A549 (cell line): ENCODE data around the gene TBC1D10B. TPM values are rescaled to one million over a fixed set of nuclear protein-coding genes. Genes with fewer than 3 reads are reported as not detected.
"Not testable (repeated sequence)": the region's sequence is repeated elsewhere in the genome, so short reads cannot be mapped to it uniquely, and the experiment has no call there.

Experiments used
- ATAC-seq, 2 experiments: fragments of 200-7000 bp in 1 of 2; fragments of >200 bp in 1 of 2; cut with Nextera tagmentation in 1 of 2; cut with Tn5 transposase in 1 of 2; 3 replicates each; pipeline versions ENCODE4 v1.8.0 to v1.9.1; 2018 to 2020; ENCODE audit warnings: mild to moderate bottlenecking in 1 of 2, moderate library complexity in 1 of 2
- CTCF ChIA-PET: fragments of 300-600 bp; sonication (Branson Sonifier 250); formaldehyde crosslinking; extraction: SDS; loops from one replicate; lab custom pipeline; 2021; ENCODE audit warnings: antibody characterized with exemption, inconsistent platforms; lab: Yijun Ruan, JAX
- POLR2A ChIA-PET: fragments of 350-600 bp; formaldehyde crosslinking; extraction: SDS; loops from one replicate; lab custom pipeline; 2021; ENCODE audit warnings: antibody characterized with exemption, inconsistent platforms; lab: Yijun Ruan, JAX
- DNase-seq, 2 experiments: peaks; one replicate each; pipeline versions ENCODE4 v3.0.0 to v3.0.0-alpha.2; 2011 to 2016; ENCODE audit warnings: low read depth in 1 of 2, low spot score in 1 of 2
- FAIRE-seq: peaks from 2 replicates; lab custom pipeline; 2011; peaks lifted over from hg19 to GRCh38; lab: Jason Lieb, UNC
- H3K27ac ChIP-seq, 2 experiments: fragments of >200 bp; sonication (Bioruptor Twin); formaldehyde crosslinking; 3 replicates each; pipeline ENCODE4 v1.5.1; 2016 to 2017
- H3K4me1 ChIP-seq: fragments of >200 bp; sonication (Bioruptor Twin); formaldehyde crosslinking; 3 replicates; pipeline ENCODE4 v1.6.1; 2016
- H3K4me2 ChIP-seq: fragments of >200 bp; sonication (Bioruptor Twin); formaldehyde crosslinking; 3 replicates; pipeline ENCODE4 v1.6.1; 2016
- H3K4me3 ChIP-seq: fragments of >200 bp; sonication (Bioruptor Twin); formaldehyde crosslinking; 3 replicates; pipeline ENCODE4 v1.5.1; 2016
- H3K9me3 ChIP-seq: fragments of >200 bp; sonication (Bioruptor Twin); formaldehyde crosslinking; 3 replicates; pipeline ENCODE4 v1.6.1; 2016
- WGBS: methylation state at CpG from one replicate; pipeline ENCODE4 v1.1.6; 2017; ENCODE audit errors: missing lambda C conversion rate; 5-methylcytosine and 5-hydroxymethylcytosine counted together
- polyA plus RNA-seq, 4 experiments: library from polyadenylated mRNA; depleted of rRNA in 3 of 4; stranded (reverse); fragments of >200 nt; fragmentation: RNase III in 1 of 4; extraction: RNeasy Plus Mini Kit Qiagen cat#74134 plus additional on column Dnase treatment in 1 of 4; gene quantifications; 2 replicates in 3 of 4; 3 replicates in 1 of 4; pipeline ENCODE4 v1.2.3, GENCODE V29; 2011 to 2017
- small RNA-seq, 6 experiments: library from RNA; depleted of rRNA; stranded (forward); fragments of <200 nt; gene quantifications; one replicate each; pipeline ENCODE3, GENCODE V24; 2012

The TBC1D10B gene
- polyA plus RNA-seq, 2 of the 4 experiments (the other 2 are of a cell fraction): 10.9 to 23.2 TPM

DNA sequence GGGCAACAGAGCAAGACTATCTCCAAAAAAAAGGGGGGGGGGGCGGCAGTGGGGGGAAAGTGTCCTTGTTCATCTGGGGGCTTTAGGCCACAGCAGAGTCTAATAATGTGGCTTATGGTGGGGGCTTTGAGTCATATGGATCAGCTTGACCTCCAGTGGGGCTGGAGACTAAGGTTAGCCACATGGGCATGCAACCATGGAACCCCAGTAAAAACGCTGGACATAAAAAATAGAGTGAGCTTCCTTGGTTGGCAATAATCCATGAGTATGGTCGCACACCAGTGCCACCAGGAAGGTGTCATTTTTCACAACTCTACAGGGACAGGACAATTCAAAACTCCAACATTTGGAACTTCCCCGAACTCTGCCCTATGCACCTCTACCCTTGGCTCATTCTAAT lies 59.4 kb downstream of the TBC1D10B start:
- FAIRE-seq, H3K27ac ChIP-seq, DNase-seq, H3K4me3 ChIP-seq, CTCF ChIA-PET, ATAC-seq, H3K9me3 ChIP-seq, H3K4me2 ChIP-seq, H3K4me1 ChIP-seq, POLR2A ChIA-PET: not testable (repeated sequence)
- 100% methylated on average over 2 of the region's 4 CpGs for WGBS

DNA sequence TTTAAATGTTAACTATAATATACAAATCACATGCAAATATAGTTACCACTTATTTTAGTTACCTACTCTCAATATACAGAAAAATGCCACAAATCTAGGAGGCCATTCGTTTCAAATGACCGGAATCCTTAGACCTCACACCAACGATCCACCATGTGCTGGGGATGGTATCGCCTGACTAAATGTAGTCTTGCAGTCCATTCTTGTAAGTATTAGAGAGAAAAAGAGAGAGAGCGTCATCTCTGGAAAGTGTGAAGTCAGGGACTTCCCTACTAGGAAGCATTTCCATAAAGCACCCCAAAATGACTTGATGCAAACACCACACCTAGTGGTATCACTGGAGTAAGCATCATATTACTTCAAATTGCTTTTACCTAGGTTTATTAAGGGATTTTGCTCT lies 61.0 kb downstream of the TBC1D10B start:
- FAIRE-seq, H3K4me1 ChIP-seq, POLR2A ChIA-PET, H3K9me3 ChIP-seq, DNase-seq, ATAC-seq, H3K4me3 ChIP-seq, CTCF ChIA-PET, H3K4me2 ChIP-seq, H3K27ac ChIP-seq: not testable (repeated sequence)
- 93% methylated on average over 5 of the region's 5 CpGs for WGBS

Small RNA genes lying within 50 kb of the gene (small RNA-seq; reads per million reads assigned to genes)
- gene RF00406: 0 to 18.5 (median 3.0) reads per million in 6 experiments

Other genes with a start within 250 kb of the TBC1D10B start
- 26.1 and 27.2 TPM in 2 replicates for gene MAPK3, start 247.3 kb downstream of the TBC1D10B start, polyA plus RNA-seq (2011; rRNA removed)
- gene MAPK3, start 247.3 kb downstream of the TBC1D10B start, polyA plus RNA-seq (2017; fragmentation: RNase III; extraction: RNeasy Plus Mini Kit Qiagen cat#74134 plus additional on column Dnase treatment): 34.7 to 46.0 TPM (median 45.0 TPM) in 3 replicates
- 0.82 and 0.83 TPM in 2 replicates for gene CORO1A, start 186.9 kb downstream of the TBC1D10B start, polyA plus RNA-seq (2011; rRNA removed)
- 4.1 to 5.9 TPM (median 5.3 TPM) in 3 replicates for gene CORO1A, start 186.9 kb downstream of the TBC1D10B start, polyA plus RNA-seq (2017; fragmentation: RNase III; extraction: RNeasy Plus Mini Kit Qiagen cat#74134 plus additional on column Dnase treatment)
- 43.9 and 53.8 TPM in 2 replicates for gene BOLA2B, start 176.8 kb downstream of the TBC1D10B start, polyA plus RNA-seq (2011; rRNA removed)
- gene BOLA2B, start 176.8 kb downstream of the TBC1D10B start, polyA plus RNA-seq (2017; fragmentation: RNase III; extraction: RNeasy Plus Mini Kit Qiagen cat#74134 plus additional on column Dnase treatment): 236 to 258 TPM (median 244 TPM) in 3 replicates
- 3.5 and 17.5 TPM in 2 replicates for gene SLX1A, start 176.6 kb downstream of the TBC1D10B start, polyA plus RNA-seq (2011; rRNA removed)
- gene SLX1A, start 176.6 kb downstream of the TBC1D10B start, polyA plus RNA-seq (2017; fragmentation: RNase III; extraction: RNeasy Plus Mini Kit Qiagen cat#74134 plus additional on column Dnase treatment): 28.0 to 32.2 TPM (median 28.4 TPM) in 3 replicates
- 8.0 and 11.5 TPM in 2 replicates for gene SULT1A3, start 171.2 kb downstream of the TBC1D10B start, polyA plus RNA-seq (2011; rRNA removed)
- 7.9 to 8.8 TPM (median 8.3 TPM) in 3 replicates for gene SULT1A3, start 171.2 kb downstream of the TBC1D10B start, polyA plus RNA-seq (2017; fragmentation: RNase III; extraction: RNeasy Plus Mini Kit Qiagen cat#74134 plus additional on column Dnase treatment)
- gene NPIPB13, start 122.0 kb downstream of the TBC1D10B start, polyA plus RNA-seq (2011; rRNA removed): 0.98 and 1.7 TPM in 2 replicates
- 1.00 to 1.5 TPM (median 1.1 TPM) in 3 replicates for gene NPIPB13, start 122.0 kb downstream of the TBC1D10B start, polyA plus RNA-seq (2017; fragmentation: RNase III; extraction: RNeasy Plus Mini Kit Qiagen cat#74134 plus additional on column Dnase treatment)
- gene CD2BP2, start 15.2 kb downstream of the TBC1D10B start, polyA plus RNA-seq (2011; rRNA removed): 33.9 and 35.6 TPM in 2 replicates
- 48.5 to 54.5 TPM (median 54.0 TPM) in 3 replicates for gene CD2BP2, start 15.2 kb downstream of the TBC1D10B start, polyA plus RNA-seq (2017; fragmentation: RNase III; extraction: RNeasy Plus Mini Kit Qiagen cat#74134 plus additional on column Dnase treatment)
- gene MYL11, start 4.3 kb upstream of the TBC1D10B start, polyA plus RNA-seq (2011; rRNA removed): not detected in 2 replicates
- gene MYL11, start 4.3 kb upstream of the TBC1D10B start, polyA plus RNA-seq (2017; fragmentation: RNase III; extraction: RNeasy Plus Mini Kit Qiagen cat#74134 plus additional on column Dnase treatment): 0.46 to 0.70 TPM (median 0.55 TPM) in 3 replicates
- gene SEPTIN1, start 12.1 kb upstream of the TBC1D10B start, polyA plus RNA-seq (2011; rRNA removed): 0.13 and 0.17 TPM in 2 replicates
- 0.58 to 0.73 TPM (median 0.65 TPM) in 3 replicates for gene SEPTIN1, start 12.1 kb upstream of the TBC1D10B start, polyA plus RNA-seq (2017; fragmentation: RNase III; extraction: RNeasy Plus Mini Kit Qiagen cat#74134 plus additional on column Dnase treatment)
- gene ZNF48, start 24.9 kb upstream of the TBC1D10B start, polyA plus RNA-seq (2011; rRNA removed): 7.0 and 9.3 TPM in 2 replicates
- gene ZNF48, start 24.9 kb upstream of the TBC1D10B start, polyA plus RNA-seq (2017; fragmentation: RNase III; extraction: RNeasy Plus Mini Kit Qiagen cat#74134 plus additional on column Dnase treatment): 9.1 to 10.4 TPM (median 9.7 TPM) in 3 replicates
- gene ZNF771, start 37.1 kb upstream of the TBC1D10B start, polyA plus RNA-seq (2011; rRNA removed): 5.0 and 5.7 TPM in 2 replicates
- gene ZNF771, start 37.1 kb upstream of the TBC1D10B start, polyA plus RNA-seq (2017; fragmentation: RNase III; extraction: RNeasy Plus Mini Kit Qiagen cat#74134 plus additional on column Dnase treatment): 6.8 to 7.9 TPM (median 7.2 TPM) in 3 replicates
- gene DCTPP1, start 59.5 kb upstream of the TBC1D10B start, polyA plus RNA-seq (2011; rRNA removed): 105 and 122 TPM in 2 replicates
- gene DCTPP1, start 59.5 kb upstream of the TBC1D10B start, polyA plus RNA-seq (2017; fragmentation: RNase III; extraction: RNeasy Plus Mini Kit Qiagen cat#74134 plus additional on column Dnase treatment): 114 to 121 TPM (median 120 TPM) in 3 replicates
- gene SEPHS2, start 75.4 kb upstream of the TBC1D10B start, polyA plus RNA-seq (2011; rRNA removed): 61.5 and 72.6 TPM in 2 replicates
- gene SEPHS2, start 75.4 kb upstream of the TBC1D10B start, polyA plus RNA-seq (2017; fragmentation: RNase III; extraction: RNeasy Plus Mini Kit Qiagen cat#74134 plus additional on column Dnase treatment): 42.8 to 48.9 TPM (median 47.8 TPM) in 3 replicates
- 0.40 and 0.94 TPM in 2 replicates for gene ITGAL, start 102.2 kb upstream of the TBC1D10B start, polyA plus RNA-seq (2011; rRNA removed)
- gene ITGAL, start 102.2 kb upstream of the TBC1D10B start, polyA plus RNA-seq (2017; fragmentation: RNase III; extraction: RNeasy Plus Mini Kit Qiagen cat#74134 plus additional on column Dnase treatment): 0.08 to 0.51 TPM (median 0.17 TPM) in 3 replicates
- gene ZNF768, start 156.1 kb upstream of the TBC1D10B start, polyA plus RNA-seq (2011; rRNA removed): 17.0 and 21.3 TPM in 2 replicates
- 27.3 to 33.6 TPM (median 31.3 TPM) in 3 replicates for gene ZNF768, start 156.1 kb upstream of the TBC1D10B start, polyA plus RNA-seq (2017; fragmentation: RNase III; extraction: RNeasy Plus Mini Kit Qiagen cat#74134 plus additional on column Dnase treatment)
- gene ZNF747, start 164.4 kb upstream of the TBC1D10B start, polyA plus RNA-seq (2011; rRNA removed): 4.8 and 5.2 TPM in 2 replicates
- gene ZNF747, start 164.4 kb upstream of the TBC1D10B start, polyA plus RNA-seq (2017; fragmentation: RNase III; extraction: RNeasy Plus Mini Kit Qiagen cat#74134 plus additional on column Dnase treatment): 3.6 to 5.0 TPM (median 4.6 TPM) in 3 replicates
- gene ZNF764, start 187.9 kb upstream of the TBC1D10B start, polyA plus RNA-seq (2011; rRNA removed): 2.9 and 3.0 TPM in 2 replicates
- 3.5 to 4.0 TPM (median 4.0 TPM) in 3 replicates for gene ZNF764, start 187.9 kb upstream of the TBC1D10B start, polyA plus RNA-seq (2017; fragmentation: RNase III; extraction: RNeasy Plus Mini Kit Qiagen cat#74134 plus additional on column Dnase treatment)
- gene ZNF688, start 201.2 kb upstream of the TBC1D10B start, polyA plus RNA-seq (2011; rRNA removed): 4.8 and 6.7 TPM in 2 replicates
- gene ZNF688, start 201.2 kb upstream of the TBC1D10B start, polyA plus RNA-seq (2017; fragmentation: RNase III; extraction: RNeasy Plus Mini Kit Qiagen cat#74134 plus additional on column Dnase treatment): 4.6 to 5.4 TPM (median 4.8 TPM) in 3 replicates
- gene ZNF785, start 215.2 kb upstream of the TBC1D10B start, polyA plus RNA-seq (2011; rRNA removed): not detected in 2 replicates
- not detected in 3 replicates for gene ZNF785, start 215.2 kb upstream of the TBC1D10B start, polyA plus RNA-seq (2017; fragmentation: RNase III; extraction: RNeasy Plus Mini Kit Qiagen cat#74134 plus additional on column Dnase treatment)
- 6.8 and 7.1 TPM in 2 replicates for gene ZNF689, start 239.9 kb upstream of the TBC1D10B start, polyA plus RNA-seq (2011; rRNA removed)
- gene ZNF689, start 239.9 kb upstream of the TBC1D10B start, polyA plus RNA-seq (2017; fragmentation: RNase III; extraction: RNeasy Plus Mini Kit Qiagen cat#74134 plus additional on column Dnase treatment): 6.5 to 7.4 TPM (median 7.0 TPM) in 3 replicates